Transverse colon (tissue), 4 donors: ENCODE results near the gene GMDS. TPM values are rescaled to one million over a fixed set of nuclear protein-coding genes. Genes with fewer than 3 reads are reported as not detected.

Experiments
- DNase-seq: peaks from one replicate; pipeline ENCODE4 v3.0.0-alpha.2; 2019
- H3K27ac ChIP-seq, 4 donors: fragments of 200-600 bp; sonication (generic); 2 replicates each; pipeline ENCODE4 v1.5.1; 2016 to 2018; ENCODE audit warnings: inconsistent platforms in 4 of 4
- H3K27me3 ChIP-seq: fragments of 200-600 bp; sonication (generic); 2 replicates; pipeline ENCODE4 v1.5.1; 2017; ENCODE audit warnings: inconsistent platforms
- H3K36me3 ChIP-seq, 4 donors: fragments of 200-600 bp; sonication (generic); 2 replicates each; pipeline ENCODE4 v1.5.1; 2017 to 2019; ENCODE audit warnings: inconsistent platforms in 4 of 4
- H3K4me1 ChIP-seq, 4 donors: fragments of 200-600 bp; sonication (generic); 2 replicates each; pipeline ENCODE4 v1.5.1; 2017 to 2020; ENCODE audit warnings: inconsistent platforms in 4 of 4
- H3K4me3 ChIP-seq, 4 donors: fragments of 200-600 bp; sonication (generic); 1 replicate in 1 of 4; 2 replicates in 3 of 4; pipeline versions ENCODE4 v1.5.1 to v1.6.1; 2017 to 2019; ENCODE audit warnings: inconsistent platforms in 4 of 4
- H3K9me3 ChIP-seq, 2 donors: fragments of 200-600 bp; sonication (generic); 2 replicates each; pipeline ENCODE4 v1.5.1; 2017 to 2019; ENCODE audit warnings: inconsistent platforms in 2 of 2
- CTCF ChIP-seq, 5 experiments: fragments of 200-600 bp in 3 of 5; fragments of 450-650 bp in 2 of 5; sonication (generic) in 3 of 5; IDR thresholded peaks; 1 replicate in 2 of 5; 2 replicates in 3 of 5; pipeline ENCODE4 v1.5.1; 2016 to 2017; ENCODE audit warnings: antibody characterized with exemption in 5 of 5, inconsistent platforms in 3 of 5, mild to moderate bottlenecking in 2 of 5, moderate library complexity in 1 of 5
- EP300 ChIP-seq: sonication (generic); formaldehyde crosslinking; IDR thresholded peaks from one replicate; pipeline ENCODE4 v1.6.1; 2017; ENCODE audit warnings: antibody characterized with exemption, low read depth
- POLR2A ChIP-seq: fragments of 450-650 bp; IDR thresholded peaks from one replicate; pipeline ENCODE4 v1.6.1; 2016; ENCODE audit warnings: antibody characterized with exemption, mild to moderate bottlenecking, moderate library complexity
- POLR2AphosphoS5 ChIP-seq, 3 donors: sonication (generic); formaldehyde crosslinking; IDR thresholded peaks; one replicate each; pipeline ENCODE4 v1.6.1; 2016; ENCODE audit warnings: antibody characterized with exemption in 3 of 3
- WGBS, 2 donors: methylation state at CpG; one replicate each; pipeline ENCODE4 v1.1.5; 2018; ENCODE audit warnings: low coverage in 1 of 2; 5-methylcytosine and 5-hydroxymethylcytosine counted together
- in situ Hi-C, 4 donors: fragments of 200-750 bp; cut with MboI; loops; one replicate each; pipeline versions ENCODE4 v1.15.0 to v1.15.1; 2017; ENCODE audit warnings: low sequenced_read_pairs in 3 of 4, low pct_ligation_motif_present in 1 of 4, low pct_unique_long_range_greater_than_20kb in 1 of 4
- intact Hi-C: fragments of 100-400 bp; cut with DNase I; formaldehyde crosslinking; loops from one replicate; pipeline ENCODE4 v1.15.1; 2023; ENCODE audit warnings: low total_unique reads
- total RNA-seq, 4 donors: library from RNA; depleted of rRNA; stranded (reverse); fragments of >200 nt; gene quantifications; one replicate each; pipeline ENCODE4 v1.1.0, GENCODE V29; 2016

The GMDS gene
- total RNA-seq, 4 donors from 2014 or later, result 66.2 to 546 (median 102) TPM

- Histone ChIP-seq H3K27me3 (peaks cover 92% of the 10 kb centered on the region), H3K36me3 (no peaks in the 10 kb centered on the region), H3K9me3 (no peaks in the 10 kb centered on the region), H3K27ac (no peak overlapping the region), H3K4me3 (peak overlapping the region in 3 of 4 donors; percentile 20 to 57 (median 28)), H3K4me1 (peaks cover 3 to 19% (median 5%) of the 10 kb centered on the region in 4 donors)
- TF ChIP-seq POLR2A (no peak), EP300 (no peak), POLR2AphosphoS5 (IDR thresholded peaks at IDR 0.05) (no peak), CTCF (IDR thresholded peaks at IDR 0.05) (no peak)
- no peak for DNase-seq
- intact Hi-C loops, result no loop called here
- WGBS, 2 donors, result 31 to 37% methylated on average over 11 to 53 of the region's 53 CpGs
- in situ Hi-C loops, result no loop called here
Measured at GRCh38 chr6:1624851-1625781, 620.3 kb downstream of the GMDS start.

DNA sequence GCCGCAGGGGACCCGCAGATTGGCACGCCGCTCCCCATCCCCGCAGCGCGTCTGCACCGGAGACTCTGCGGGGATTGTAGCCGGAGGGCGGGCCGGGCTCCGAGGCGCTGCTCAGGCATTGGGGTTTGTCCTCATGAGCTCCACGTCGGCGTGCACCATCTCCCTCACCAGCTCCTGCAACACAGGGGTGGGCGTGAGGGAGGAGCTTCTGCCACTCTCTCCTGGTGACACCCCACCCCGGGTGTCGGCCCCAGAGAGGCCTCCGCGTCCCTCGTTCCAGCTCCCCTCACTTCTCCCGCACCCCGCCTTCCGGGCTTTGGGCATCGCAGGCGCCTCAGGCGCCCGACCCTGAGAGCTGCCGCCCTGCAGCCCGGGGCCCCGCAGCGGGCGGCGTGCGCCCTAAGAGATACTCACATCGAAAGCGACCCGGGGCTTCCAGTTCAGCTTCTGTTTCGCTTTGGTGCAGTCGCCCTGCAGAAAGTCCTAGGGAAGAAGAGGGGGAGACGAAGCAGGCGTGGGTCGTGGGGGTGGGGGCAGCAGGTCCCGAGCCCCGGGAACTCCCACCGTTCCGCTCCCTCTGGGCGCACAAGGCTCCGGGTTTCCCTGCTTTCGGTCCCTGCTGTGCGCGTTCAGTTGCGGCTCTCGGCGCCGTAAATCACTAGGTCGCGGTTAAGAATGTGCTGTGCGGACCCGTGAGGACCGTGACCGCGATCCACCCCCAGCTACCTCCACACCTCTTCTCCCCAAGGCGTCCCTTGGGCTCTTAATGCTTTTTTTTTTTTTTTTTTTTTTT is 621.2 kb downstream of the GMDS start:
- H3K36me3 ChIP-seq, result no peaks in the 10 kb centered on the region
- intact Hi-C loops, result no loop called here
- no peak for TF ChIP-seq CTCF (IDR thresholded peaks at IDR 0.05)
- no peak for TF ChIP-seq POLR2AphosphoS5 (IDR thresholded peaks at IDR 0.05)
- H3K27me3 ChIP-seq, result peaks cover 97% of the 10 kb centered on the region
- peak overlapping the region in 2 of 4 donors; percentile 28 to 57 for H3K4me3 ChIP-seq
- H3K9me3 ChIP-seq, result no peaks in the 10 kb centered on the region
- H3K27ac ChIP-seq, result no peak overlapping the region
- in situ Hi-C loops, result no loop called here
- DNase-seq, result no peak
- WGBS, 2 donors, result 33 to 53% methylated on average over 19 to 66 of the region's 66 CpGs
- peaks cover 3 to 26% (median 9%) of the 10 kb centered on the region in 4 donors for H3K4me1 ChIP-seq

GRCh38 chr6:1623769-1624057 is 621.7 kb downstream of the GMDS start:
- in situ Hi-C loops (no loop called here), intact Hi-C loops (no loop called here)
- no peak for DNase-seq
- Histone ChIP-seq H3K27me3 (peaks cover 99% of the 10 kb centered on the region), H3K9me3 (no peaks in the 10 kb centered on the region), H3K4me3 (no peak overlapping the region), H3K4me1 (peaks cover 3 to 26% (median 9%) of the 10 kb centered on the region in 4 donors), H3K36me3 (no peaks in the 10 kb centered on the region), H3K27ac (no peak overlapping the region)
- 92% methylated on average over 12 of the region's 12 CpGs; no CpG with 5 or more reads in 1 of the 2 donors for WGBS, 2 donors
- no peak for TF ChIP-seq EP300
- no peak for TF ChIP-seq CTCF (IDR thresholded peaks at IDR 0.05)
- TF ChIP-seq POLR2AphosphoS5 (IDR thresholded peaks at IDR 0.05), result no peak
- TF ChIP-seq POLR2A, result no peak
